ENCODE measurements around the gene MAP1LC3B.

GRCh38 chr16:87368029-87368770 lies 23.9 kb upstream of the MAP1LC3B start:
- no peak for TF ChIP-seq CTCF (conservative IDR thresholded peaks at IDR 0.05)
- no peak for TF ChIP-seq EZH2 (IDR thresholded peaks at IDR 0.05; ENCODE audit: low read depth)
